ENCODE results near the gene PTOV1. TPM values are rescaled to one million over a fixed set of nuclear protein-coding genes. Genes with fewer than 3 reads are reported as not detected.

Gene PTOV1
- total RNA-seq, 2 donors from 2014 or later = 64.6 to 78.0 TPM

GRCh38 chr19:49829200-49829599 lies 21.8 kb upstream of the PTOV1 start:
- H3K36me3 Mint-ChIP-seq = no peaks in the 10 kb centered on the region
- no peak for ATAC-seq
- no peak overlapping the region for H3K4me3 Mint-ChIP-seq

GRCh38 chr19:49829721-49830120 lies 21.2 kb upstream of the PTOV1 start:
- no peak for DNase-seq (ENCODE audit: low spot score)
- H3K27ac Mint-ChIP-seq = no peak overlapping the region
- H3K9me3 Mint-ChIP-seq = no peaks in the 10 kb centered on the region
- ATAC-seq = no peak
- H3K27me3 Mint-ChIP-seq = no peaks in the 10 kb centered on the region
- H3K4me3 Mint-ChIP-seq = no peak overlapping the region
- H3K36me3 Mint-ChIP-seq = no peaks in the 10 kb centered on the region
- peaks cover 12 to 17% of the 10 kb centered on the region in 2 donors for H3K4me1 Mint-ChIP-seq (ENCODE audit: low read depth in 2 of 2)

More at GRCh38 chr19:49829200-49829599, 21.8 kb upstream of the PTOV1 start:
- Mint-ChIP-seq H3K9me3 (no peaks in the 10 kb centered on the region), H3K27ac (no peak overlapping the region), H3K27me3 (no peaks in the 10 kb centered on the region), H3K4me1 (ENCODE audit: low read depth in 2 of 2) (peaks cover 12 to 14% of the 10 kb centered on the region in 2 donors)
- no peak for DNase-seq (ENCODE audit: low spot score)

- ATAC-seq = no peak
Observed at GRCh38 chr19:49830766-49831165, 20.2 kb upstream of the PTOV1 start.

GRCh38 chr19:49831592-49831991 lies 19.4 kb upstream of the PTOV1 start:
- no peaks in the 10 kb centered on the region for H3K36me3 Mint-ChIP-seq
- H3K27me3 Mint-ChIP-seq = no peaks in the 10 kb centered on the region
- no peaks in the 10 kb centered on the region for H3K9me3 Mint-ChIP-seq
- H3K4me1 Mint-ChIP-seq (ENCODE audit: low read depth in 2 of 2) = peaks cover 12 to 14% of the 10 kb centered on the region in 2 donors
- H3K27ac Mint-ChIP-seq = no peak overlapping the region
- H3K4me3 Mint-ChIP-seq = no peak overlapping the region
- ATAC-seq (no peak), DNase-seq (ENCODE audit: low spot score) (no peak)

More at GRCh38 chr19:49830766-49831165, 20.2 kb upstream of the PTOV1 start:
- Mint-ChIP-seq H3K4me3 (no peak overlapping the region), H3K4me1 (ENCODE audit: low read depth in 2 of 2) (peaks cover 12 to 17% of the 10 kb centered on the region in 2 donors), H3K27me3 (no peaks in the 10 kb centered on the region), H3K27ac (no peak overlapping the region), H3K9me3 (no peaks in the 10 kb centered on the region), H3K36me3 (no peaks in the 10 kb centered on the region)
- DNase-seq (ENCODE audit: low spot score) = no peak

DNA sequence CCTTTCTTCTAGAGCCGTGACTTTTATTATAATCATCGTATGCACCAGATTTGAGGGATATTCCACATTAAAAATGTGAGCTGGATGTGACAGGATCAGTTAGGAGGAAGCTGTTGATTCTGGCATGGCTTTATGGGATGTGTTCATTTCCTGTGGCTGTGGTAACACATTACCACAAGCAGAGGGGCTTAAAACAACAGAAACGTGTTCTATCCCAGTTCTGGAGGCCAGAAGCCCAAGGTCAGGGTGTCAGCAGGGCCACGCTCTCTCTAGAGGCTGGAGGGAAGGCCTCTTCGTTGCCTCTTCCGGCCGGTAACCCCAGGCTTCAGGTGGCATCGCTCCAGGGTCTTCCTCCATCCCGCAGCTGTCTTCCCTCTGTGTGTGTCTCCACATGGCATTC lies 18.4 kb upstream of the PTOV1 start:
- Mint-ChIP-seq H3K36me3 (peaks cover 5% of the 10 kb centered on the region), H3K4me3 (no peak overlapping the region), H3K27me3 (no peaks in the 10 kb centered on the region), H3K4me1 (ENCODE audit: low read depth in 2 of 2) (peaks cover 7 to 10% of the 10 kb centered on the region in 2 donors), H3K9me3 (no peaks in the 10 kb centered on the region), H3K27ac (no peak overlapping the region)
- DNase-seq (ENCODE audit: low spot score) = no peak
- ATAC-seq = no peak

DNA sequence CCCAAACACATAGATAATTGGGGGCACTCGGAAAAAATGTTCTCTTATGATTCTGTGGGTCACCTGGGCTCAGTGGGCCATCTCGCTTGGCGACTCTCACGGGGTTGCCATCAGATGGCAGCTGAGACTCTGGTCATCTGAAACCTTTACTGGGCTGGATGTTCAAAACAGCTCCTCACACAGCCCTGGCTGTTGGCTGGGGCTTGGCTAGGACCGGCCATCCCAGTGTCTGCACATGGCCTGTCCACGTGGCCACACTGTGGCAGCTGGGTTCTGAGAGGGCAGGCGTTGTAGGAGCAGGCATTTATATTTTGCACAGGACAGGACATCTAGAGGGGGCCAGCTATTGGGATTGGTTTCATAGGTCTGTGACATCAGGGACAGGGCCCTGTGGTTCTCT lies 17.4 kb upstream of the PTOV1 start:
- Mint-ChIP-seq H3K27ac (no peak overlapping the region), H3K4me3 (no peak overlapping the region), H3K27me3 (no peaks in the 10 kb centered on the region), H3K9me3 (no peaks in the 10 kb centered on the region), H3K36me3 (peaks cover 11% of the 10 kb centered on the region), H3K4me1 (ENCODE audit: low read depth in 2 of 2) (peaks cover 11 to 19% of the 10 kb centered on the region in 2 donors)
- no peak for DNase-seq (ENCODE audit: low spot score)
- no peak for ATAC-seq

DNA sequence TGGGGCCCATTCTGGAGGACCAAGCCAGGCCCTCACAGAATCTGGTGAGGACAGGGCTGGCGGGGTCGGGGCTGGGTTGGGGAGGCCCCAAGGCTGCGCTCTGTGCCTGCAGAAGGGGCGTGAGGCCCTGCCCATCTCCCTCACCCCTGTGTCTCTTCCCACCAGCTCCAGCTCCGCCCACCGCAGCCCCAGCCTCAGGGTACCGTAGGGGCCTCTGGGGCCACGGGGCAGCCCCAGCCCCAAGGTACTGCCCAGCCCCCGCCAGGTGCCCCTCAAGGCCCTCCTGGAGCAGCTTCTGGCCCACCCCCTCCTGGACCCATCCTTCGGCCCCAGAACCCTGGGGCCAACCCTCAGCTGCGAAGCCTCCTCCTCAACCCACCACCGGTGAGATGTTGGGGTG lies 15.4 kb upstream of the PTOV1 start:
- no peaks in the 10 kb centered on the region for H3K9me3 Mint-ChIP-seq
- no peak for ATAC-seq
- no peaks in the 10 kb centered on the region for H3K27me3 Mint-ChIP-seq
- DNase-seq (ENCODE audit: low spot score) = no peak
- H3K27ac Mint-ChIP-seq = no peak overlapping the region
- H3K36me3 Mint-ChIP-seq = peaks cover 16% of the 10 kb centered on the region
- H3K4me3 Mint-ChIP-seq = no peak overlapping the region
- peaks cover 13 to 17% of the 10 kb centered on the region in 2 donors for H3K4me1 Mint-ChIP-seq (ENCODE audit: low read depth in 2 of 2)

- Mint-ChIP-seq H3K4me1 (ENCODE audit: low read depth in 2 of 2) (peaks cover 13 to 17% of the 10 kb centered on the region in 2 donors), H3K36me3 (peaks cover 16% of the 10 kb centered on the region), H3K9me3 (no peaks in the 10 kb centered on the region), H3K4me3 (no peak overlapping the region), H3K27ac (no peak overlapping the region), H3K27me3 (no peaks in the 10 kb centered on the region)
- peak in 1 of 2 donors; percentile 28 for ATAC-seq
- no peak for DNase-seq (ENCODE audit: low spot score)
Observed at GRCh38 chr19:49836176-49837008, 14.6 kb upstream of the PTOV1 start.

GRCh38 chr19:49837009-49837310 lies 14.0 kb upstream of the PTOV1 start:
- no peaks in the 10 kb centered on the region for H3K27me3 Mint-ChIP-seq
- ATAC-seq (no peak), DNase-seq (ENCODE audit: low spot score) (no peak)
- H3K4me1 Mint-ChIP-seq (ENCODE audit: low read depth in 2 of 2) = peaks cover 13 to 17% of the 10 kb centered on the region in 2 donors
- H3K36me3 Mint-ChIP-seq = peaks cover 16% of the 10 kb centered on the region
- H3K9me3 Mint-ChIP-seq = no peaks in the 10 kb centered on the region
- no peak overlapping the region for H3K4me3 Mint-ChIP-seq
- no peak overlapping the region for H3K27ac Mint-ChIP-seq

GRCh38 chr19:49837425-49837824 lies 13.5 kb upstream of the PTOV1 start:
- H3K4me1 Mint-ChIP-seq (ENCODE audit: low read depth in 2 of 2) = peaks cover 10 to 13% of the 10 kb centered on the region in 2 donors
- H3K36me3 Mint-ChIP-seq = peaks cover 16% of the 10 kb centered on the region
- H3K27me3 Mint-ChIP-seq = no peaks in the 10 kb centered on the region
- no peak overlapping the region for H3K4me3 Mint-ChIP-seq
- DNase-seq (ENCODE audit: low spot score) = no peak
- H3K27ac Mint-ChIP-seq = no peak overlapping the region
- ATAC-seq = no peak
- no peaks in the 10 kb centered on the region for H3K9me3 Mint-ChIP-seq

DNA sequence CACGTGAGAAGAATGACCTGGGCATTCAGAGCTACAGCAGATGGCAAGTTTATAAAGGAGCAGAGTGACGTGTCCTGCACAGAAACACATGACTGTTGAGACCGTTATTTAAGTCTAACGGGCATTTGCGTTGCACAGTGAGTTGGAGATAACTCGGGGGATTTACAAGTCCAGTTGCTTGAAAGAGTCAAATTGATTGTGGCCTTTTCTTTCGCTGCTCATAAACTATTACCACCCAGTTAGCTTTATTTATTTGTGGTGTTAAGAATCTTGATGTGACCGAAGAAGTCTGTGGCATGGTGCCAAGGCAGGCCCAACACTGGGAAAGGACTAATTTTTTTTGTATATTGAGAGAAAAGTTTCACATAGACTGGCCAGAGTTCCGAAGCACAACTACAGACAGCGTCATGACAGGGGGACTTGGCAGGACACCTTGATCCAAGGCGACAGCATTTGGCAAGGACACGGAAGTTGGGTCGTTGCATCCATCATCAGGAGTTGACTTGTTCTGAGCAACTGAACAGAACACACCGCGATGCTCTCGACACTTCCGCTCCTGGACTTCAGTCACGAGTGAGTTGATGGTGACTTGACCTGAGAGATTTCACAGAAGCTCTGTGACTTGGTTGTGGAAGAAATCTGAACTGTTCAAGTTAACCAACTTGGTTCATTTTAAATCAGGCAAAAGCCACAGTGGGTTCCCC lies 11.9 kb upstream of the PTOV1 start:
- no peak for DNase-seq (ENCODE audit: low spot score)
- peaks cover 16% of the 10 kb centered on the region for H3K36me3 Mint-ChIP-seq
- H3K9me3 Mint-ChIP-seq = no peaks in the 10 kb centered on the region
- peaks cover 7 to 12% of the 10 kb centered on the region in 2 donors for H3K4me1 Mint-ChIP-seq (ENCODE audit: low read depth in 2 of 2)
- H3K4me3 Mint-ChIP-seq = no peak overlapping the region
- no peak overlapping the region for H3K27ac Mint-ChIP-seq
- no peak for ATAC-seq
- H3K27me3 Mint-ChIP-seq = no peaks in the 10 kb centered on the region

DNA sequence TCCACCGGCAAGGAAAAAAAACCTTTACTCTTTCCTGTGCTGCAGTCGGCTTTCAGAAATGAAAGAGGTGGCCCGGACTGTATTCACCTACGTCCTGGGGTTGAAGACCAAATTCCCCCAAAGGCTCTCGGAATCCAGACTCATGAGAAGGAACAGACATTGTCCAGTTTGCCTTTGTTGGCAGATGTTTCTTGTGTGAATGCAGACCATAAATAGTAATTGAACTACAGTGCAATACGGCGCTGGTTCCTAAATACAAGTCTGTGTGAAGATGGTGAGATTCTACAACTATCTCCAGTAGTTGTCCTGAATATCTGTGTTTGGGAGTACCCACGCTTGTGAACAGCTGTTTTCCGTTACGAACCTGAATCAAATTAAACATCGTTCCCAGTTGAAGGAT lies 11.2 kb upstream of the PTOV1 start:
- Mint-ChIP-seq H3K27me3 (no peaks in the 10 kb centered on the region), H3K36me3 (peaks cover 16% of the 10 kb centered on the region), H3K9me3 (no peaks in the 10 kb centered on the region), H3K4me3 (no peak overlapping the region), H3K27ac (no peak overlapping the region), H3K4me1 (ENCODE audit: low read depth in 2 of 2) (peaks cover 7 to 10% of the 10 kb centered on the region in 2 donors)
- DNase-seq (ENCODE audit: low spot score) (no peak), ATAC-seq (no peak)

DNA sequence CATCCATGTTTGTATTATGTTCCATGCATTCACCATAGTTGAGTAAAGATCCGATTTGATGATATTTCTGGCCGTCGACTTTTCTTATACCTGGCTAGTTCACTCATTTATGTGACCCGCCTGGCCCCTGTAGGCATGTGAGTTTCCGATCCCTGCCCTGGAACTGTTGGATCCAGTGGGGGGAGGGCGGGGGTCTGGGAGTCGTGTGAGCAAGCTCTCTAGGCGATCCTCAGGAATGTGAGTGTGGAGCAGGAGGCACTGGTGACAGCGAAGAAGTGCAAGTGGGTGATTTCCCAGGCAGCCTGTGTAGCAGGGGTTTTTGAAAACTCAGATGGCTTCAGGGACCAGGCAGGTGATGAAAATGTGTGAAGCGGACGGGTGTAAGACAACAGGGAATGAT lies 10.6 kb upstream of the PTOV1 start:
- H3K36me3 Mint-ChIP-seq = peaks cover 16% of the 10 kb centered on the region
- ATAC-seq = no peak
- peaks cover 7 to 10% of the 10 kb centered on the region in 2 donors for H3K4me1 Mint-ChIP-seq (ENCODE audit: low read depth in 2 of 2)
- no peak for DNase-seq (ENCODE audit: low spot score)
- H3K9me3 Mint-ChIP-seq = no peaks in the 10 kb centered on the region
- no peak overlapping the region for H3K27ac Mint-ChIP-seq
- no peaks in the 10 kb centered on the region for H3K27me3 Mint-ChIP-seq
- no peak overlapping the region for H3K4me3 Mint-ChIP-seq

DNA sequence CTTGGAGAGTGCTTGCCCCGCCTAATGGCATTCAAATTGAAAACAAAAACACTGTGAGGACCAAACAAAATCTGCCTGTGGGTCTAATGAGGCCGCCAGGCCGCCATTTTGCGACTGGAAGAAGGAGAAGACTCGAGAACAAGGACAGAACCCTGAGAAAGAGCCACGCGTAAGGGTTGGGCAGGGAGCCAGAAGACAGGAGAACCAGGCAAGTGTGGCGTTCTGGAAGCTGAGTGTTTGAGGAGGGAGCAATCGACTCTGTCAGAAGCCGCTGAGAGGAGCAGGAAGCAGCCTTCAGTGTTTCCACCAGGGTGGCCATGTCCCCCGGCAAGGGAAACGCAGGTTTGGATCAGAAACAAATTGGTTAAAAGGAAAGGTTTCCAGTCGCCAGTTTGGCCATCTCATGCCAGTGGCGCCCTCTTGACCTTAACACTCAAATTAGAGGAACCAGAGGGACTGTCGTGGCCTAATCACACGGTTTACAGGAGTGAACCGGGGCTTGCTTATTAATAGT lies 10.2 kb upstream of the PTOV1 start:
- H3K9me3 Mint-ChIP-seq = no peaks in the 10 kb centered on the region
- no peak overlapping the region for H3K27ac Mint-ChIP-seq
- no peak overlapping the region for H3K4me3 Mint-ChIP-seq
- H3K27me3 Mint-ChIP-seq = no peaks in the 10 kb centered on the region
- H3K36me3 Mint-ChIP-seq = peaks cover 16% of the 10 kb centered on the region
- H3K4me1 Mint-ChIP-seq (ENCODE audit: low read depth in 2 of 2) = peaks cover 7 to 10% of the 10 kb centered on the region in 2 donors
- no peak for ATAC-seq
- DNase-seq (ENCODE audit: low spot score) = no peak

Measured in natural killer cell treated with Interleukin-12 subunit alpha and Interleukin-12 subunit beta and Interleukin-15 and Interleukin-18, amount 100 ng/mL, for 72 hours (primary cell).